H1 (cell line): Measurements from ENCODE around the gene ZNF69. TPM values are rescaled to one million over a fixed set of nuclear protein-coding genes. Genes with fewer than 3 reads are reported as not detected.

Source experiments
- CTCF ChIA-PET: fragments of 300-600 bp; sonication (Branson Sonifier 250); formaldehyde crosslinking; loops from one replicate; lab custom pipeline; 2021; ENCODE audit not compliant: partially characterized antibody; lab: Charles Lee
- POLR2A ChIA-PET: fragments of 300-600 bp; sonication (Branson Sonifier 250); formaldehyde crosslinking; loops from one replicate; lab custom pipeline; 2021; ENCODE audit warnings: inconsistent platforms; ENCODE audit not compliant: partially characterized antibody; lab: Charles Lee
- DNase-seq, 2 experiments: peaks; one replicate each; pipeline versions ENCODE4 v3.0.0 to v3.0.0-alpha.2; 2010 to 2022; ENCODE audit warnings: low spot score in 2 of 2, low read depth in 1 of 2, mixed read lengths in 1 of 2
- FAIRE-seq: peaks from 2 replicates; lab custom pipeline; 2011; peaks lifted over from hg19 to GRCh38; lab: Jason Lieb, UNC
- H2AFZ ChIP-seq: 2 replicates; pipeline ENCODE4 v1.8.1; 2012; ENCODE audit warnings: low read length, inconsistent platforms
- H2AK5ac ChIP-seq: 2 replicates; pipeline ENCODE4 v1.6.1; 2013; ENCODE audit warnings: low read depth, low read length
- H2BK120ac ChIP-seq: replicated peaks from 2 replicates; pipeline ENCODE3; 2013; ENCODE audit warnings: low read depth, low read length, inconsistent platforms
- H2BK12ac ChIP-seq: 2 replicates; pipeline ENCODE4 v1.6.1; 2013; ENCODE audit warnings: low read depth, low read length
- H2BK15ac ChIP-seq: 2 replicates; pipeline ENCODE4 v1.6.1; 2013; ENCODE audit warnings: low read length
- H2BK20ac ChIP-seq: 2 replicates; pipeline ENCODE4 v1.6.1; 2013; ENCODE audit warnings: low read length
- H2BK5ac ChIP-seq: 2 replicates; pipeline ENCODE4 v1.6.1; 2013; ENCODE audit warnings: low read depth, low read length
- H3K14ac ChIP-seq: 2 replicates; pipeline ENCODE4 v1.6.1; 2013; ENCODE audit warnings: inconsistent platforms; ENCODE audit not compliant: insufficient read length
- H3K18ac ChIP-seq: 2 replicates; pipeline ENCODE4 v1.6.1; 2013; ENCODE audit warnings: low read length; ENCODE audit errors: extremely low read depth
- H3K23ac ChIP-seq: 2 replicates; pipeline ENCODE4 v1.6.1; 2013; ENCODE audit warnings: inconsistent platforms; ENCODE audit not compliant: insufficient read length
- H3K23me2 ChIP-seq: 2 replicates; pipeline ENCODE4 v1.6.1; 2013; ENCODE audit warnings: low read depth, low read length
- H3K27ac ChIP-seq: 2 replicates; pipeline ENCODE4 v1.6.1; 2011; ENCODE audit warnings: low read depth, low read length, inconsistent platforms
- H3K27me3 ChIP-seq, 4 experiments: replicated peaks in 1 of 4; 1 replicate in 1 of 4; 2 replicates in 3 of 4; pipeline versions ENCODE4 v1.6.1 to v1.8.1; 2011 to 2013; ENCODE audit warnings: low read length in 3 of 4, mild to moderate bottlenecking in 3 of 4, inconsistent platforms in 2 of 4, mixed read lengths in 2 of 4, moderate library complexity in 1 of 4; ENCODE audit not compliant: control insufficient read depth in 3 of 4, insufficient read depth in 3 of 4; ENCODE audit errors: extremely low read depth in 1 of 4
- H3K36me3 ChIP-seq, 4 experiments: 2 replicates each; pipeline versions ENCODE4 v1.6.1 to v1.8.1; 2011 to 2013; ENCODE audit warnings: mild to moderate bottlenecking in 4 of 4, low read length in 3 of 4, moderate library complexity in 2 of 4, control low read depth in 1 of 4, inconsistent platforms in 1 of 4; ENCODE audit not compliant: insufficient read depth in 4 of 4, control insufficient read depth in 2 of 4
- H3K4ac ChIP-seq: replicated peaks from 2 replicates; pipeline ENCODE3; 2013; ENCODE audit warnings: low read length, low read depth, mixed read lengths, inconsistent platforms; ENCODE audit not compliant: insufficient read length
- H3K4me1 ChIP-seq, 4 experiments: replicated peaks in 1 of 4; 1 replicate in 1 of 4; 2 replicates in 3 of 4; pipeline versions ENCODE4 v1.6.1 to v1.8.1; 2011 to 2013; ENCODE audit warnings: low read length in 3 of 4, inconsistent platforms in 2 of 4, mixed read lengths in 1 of 4; ENCODE audit not compliant: insufficient read depth in 4 of 4, control insufficient read depth in 3 of 4
- H3K4me2 ChIP-seq, 2 experiments: 2 replicates each; pipeline versions ENCODE4 v1.6.1 to v1.8.1; 2011 to 2013; ENCODE audit warnings: low read depth in 2 of 2, low read length in 2 of 2, control low read depth in 1 of 2, inconsistent platforms in 1 of 2, mild to moderate bottlenecking in 1 of 2; ENCODE audit not compliant: insufficient read depth in 1 of 2
- H3K4me3 ChIP-seq, 4 experiments: fragments of 200-600, 300-600 bp in 1 of 4; sonication (generic), shearing (Covaris generic), sonication (Bioruptor Twin) in 1 of 4; 2 replicates each; pipeline versions ENCODE4 v1.5.1 to v1.8.1; 2011 to 2016; ENCODE audit warnings: low read length in 4 of 4, low read depth in 3 of 4, control low read depth in 2 of 4, inconsistent platforms in 2 of 4, mild to moderate bottlenecking in 2 of 4, mixed read lengths in 1 of 4, moderate library complexity in 1 of 4; ENCODE audit not compliant: insufficient read depth in 2 of 4; ENCODE audit errors: extremely low read depth in 1 of 4
- H3K56ac ChIP-seq: replicated peaks from 2 replicates; pipeline ENCODE3; 2013; ENCODE audit warnings: low read depth, mild to moderate bottlenecking, mixed read lengths, low read length, inconsistent platforms; ENCODE audit not compliant: insufficient read length
- H3K79me1 ChIP-seq: 2 replicates; pipeline ENCODE4 v1.6.1; 2013; ENCODE audit warnings: low read depth, low read length, control low read depth
- H3K79me2 ChIP-seq, 2 experiments: 2 replicates each; pipeline versions ENCODE4 v1.6.1 to v1.8.1; 2012 to 2013; ENCODE audit warnings: low read length in 2 of 2, mild to moderate bottlenecking in 2 of 2, inconsistent platforms in 1 of 2; ENCODE audit not compliant: insufficient read depth in 2 of 2, control insufficient read depth in 1 of 2
- H3K9ac ChIP-seq, 4 experiments: replicated peaks in 1 of 4; 1 replicate in 1 of 4; 2 replicates in 3 of 4; pipeline versions ENCODE4 v1.6.1 to v1.8.1; 2011 to 2013; ENCODE audit warnings: low read depth in 3 of 4, low read length in 3 of 4, control low read depth in 2 of 4, mild to moderate bottlenecking in 2 of 4, moderate library complexity in 2 of 4, inconsistent platforms in 1 of 4; ENCODE audit errors: extremely low read depth in 1 of 4
- H3K9me3 ChIP-seq, 2 experiments: 2 replicates each; pipeline versions ENCODE4 v1.6.1 to v1.8.1; 2012 to 2013; ENCODE audit warnings: mild to moderate bottlenecking in 2 of 2, moderate library complexity in 2 of 2, control low read depth in 1 of 2, inconsistent platforms in 1 of 2, low read depth in 1 of 2, low read length in 1 of 2, mixed read lengths in 1 of 2; ENCODE audit not compliant: insufficient read depth in 2 of 2
- H4K20me1 ChIP-seq, 2 experiments: replicated peaks in 1 of 2; 2 replicates each; pipeline versions ENCODE3 to v1.8.1; 2011 to 2013; ENCODE audit warnings: inconsistent platforms in 2 of 2, low read length in 2 of 2, mild to moderate bottlenecking in 1 of 2; ENCODE audit not compliant: insufficient read depth in 2 of 2, control insufficient read depth in 1 of 2
- H4K5ac ChIP-seq: 2 replicates; pipeline ENCODE4 v1.6.1; 2013; ENCODE audit warnings: low read length, low read depth, mixed read lengths, inconsistent platforms; ENCODE audit not compliant: insufficient read length
- H4K8ac ChIP-seq: 2 replicates; pipeline ENCODE4 v1.8.0; 2013; ENCODE audit warnings: mild to moderate bottlenecking, moderate library complexity, low read length, inconsistent platforms; ENCODE audit not compliant: insufficient read depth; ENCODE audit errors: extremely low read depth
- H4K91ac ChIP-seq: replicated peaks from 2 replicates; pipeline ENCODE3; 2013; ENCODE audit warnings: low read length, mixed read lengths, inconsistent platforms; ENCODE audit not compliant: insufficient read length
- BCL11A ChIP-seq, 2 experiments: IDR thresholded peaks; one replicate each; pipeline ENCODE4 v1.6.1; 2011; ENCODE audit warnings: low read depth in 2 of 2, low read length in 2 of 2, mild to moderate bottlenecking in 2 of 2
- CBX5 ChIP-seq: fragments of 300-800, 300-1000 bp; sonication (generic); IDR thresholded peaks from 2 replicates; pipeline ENCODE4 v1.7.1; 2016; ENCODE audit warnings: antibody characterized with exemption, low read length, low read depth
- CEBPB ChIP-seq: IDR thresholded peaks from 2 replicates; pipeline ENCODE4 v1.6.1; 2012; ENCODE audit warnings: low read depth, low read length
- GABPA ChIP-seq: IDR thresholded peaks from 2 replicates; pipeline ENCODE4 v1.6.1; 2011; ENCODE audit warnings: mild to moderate bottlenecking, low read length, moderate library complexity, borderline replicate concordance; ENCODE audit not compliant: insufficient read depth
- NANOG ChIP-seq: IDR thresholded peaks from 2 replicates; pipeline ENCODE4 v1.6.1; 2011; ENCODE audit warnings: low read length, low read depth, mild to moderate bottlenecking, inconsistent platforms; ENCODE audit not compliant: insufficient read depth, poor library complexity, severe bottlenecking
- NRF1 ChIP-seq: IDR thresholded peaks from 2 replicates; pipeline ENCODE4 v1.6.1; 2011; ENCODE audit warnings: mild to moderate bottlenecking, low read depth, low read length, improper control_type of control experiment
- PHF8 ChIP-seq: fragments of 200-600 bp; sonication (generic); conservative IDR thresholded peaks from 2 replicates; pipeline ENCODE4 v1.7.1; 2012; ENCODE audit warnings: low read depth, mild to moderate bottlenecking, inconsistent platforms, low read length, moderate library complexity
- POLR2A ChIP-seq, 2 experiments: IDR thresholded peaks; 1 replicate in 1 of 2; 2 replicates in 1 of 2; pipeline ENCODE4 v1.6.1; 2011; ENCODE audit warnings: low read depth in 2 of 2, low read length in 2 of 2, mild to moderate bottlenecking in 2 of 2; ENCODE audit errors: control extremely low read depth in 1 of 2
- RXRA ChIP-seq: IDR thresholded peaks from 2 replicates; pipeline ENCODE4 v1.6.1; 2011; ENCODE audit warnings: low read depth, mild to moderate bottlenecking, low read length, moderate library complexity; ENCODE audit not compliant: insufficient read depth
- SIX5 ChIP-seq: IDR thresholded peaks from 2 replicates; pipeline ENCODE4 v1.6.1; 2011; ENCODE audit warnings: mild to moderate bottlenecking, low read depth, low read length
- SP4 ChIP-seq: IDR thresholded peaks from 2 replicates; pipeline ENCODE4 v1.6.1; 2012; ENCODE audit warnings: low read length, inconsistent platforms
- SUZ12 ChIP-seq: fragments of 200-600 bp; sonication (generic); IDR thresholded peaks from 2 replicates; pipeline ENCODE4 v1.6.1; 2012; ENCODE audit warnings: mild to moderate bottlenecking, inconsistent platforms, low read length, moderate library complexity, mixed read lengths
- TAF1 ChIP-seq: IDR thresholded peaks from 2 replicates; pipeline ENCODE4 v1.6.1; 2011; ENCODE audit warnings: mild to moderate bottlenecking, low read depth, low read length
- WGBS, 2 experiments: shearing (Covaris generic) in 1 of 2; methylation state at CpG; one replicate each; pipeline versions ENCODE4 v1.1.6 to v1.1.7; 2013 to 2015; ENCODE audit warnings: low lambda C conversion rate in 2 of 2, mixed read lengths in 2 of 2, inconsistent platforms in 1 of 2, low coverage in 1 of 2, missing lambda C conversion rate in 1 of 2; ENCODE audit not compliant: insufficient replicate concordance in 2 of 2, insufficient coverage in 1 of 2, insufficient read length in 1 of 2; ENCODE audit errors: extremely low coverage in 1 of 2, missing lambda C conversion rate in 1 of 2; 5-methylcytosine and 5-hydroxymethylcytosine counted together
- polyA plus RNA-seq, 7 experiments: library from polyadenylated mRNA; depleted of rRNA in 3 of 7; stranded (reverse) in 5 of 7; unstranded in 2 of 7; fragments of >200 nt in 5 of 7; fragments of 200-250 nt in 2 of 7; gene quantifications; 1 replicate in 5 of 7; 2 replicates in 1 of 7; 4 replicates in 1 of 7; pipeline versions ENCODE4 v1.2.1 to v1.2.3, GENCODE V29; 2011 to 2013; ENCODE audit warnings: missing spikeins in 2 of 7, mixed read lengths in 2 of 7
- total RNA-seq: library from RNA; stranded (reverse); fragmentation: NEBNext Ultra II Directional; extraction: Animal tissue kit (Norgen Biotek cat#: 25700); gene quantifications from 2 replicates; pipeline ENCODE4 v1.2.1, GENCODE V29; 2021
- TF ChIP-seq, protein P1 (sequence below): IDR thresholded peaks from 2 replicates; pipeline ENCODE4 v1.6.1; 2012; ENCODE audit warnings: low read length, inconsistent platforms

The ZNF69 gene
- total and polyA plus RNA-seq, 2 of the 8 experiments (the other 6 are each of a cell fraction or from before 2014, with no cell fraction given), result 5.6 to 22.8 TPM

DNA sequence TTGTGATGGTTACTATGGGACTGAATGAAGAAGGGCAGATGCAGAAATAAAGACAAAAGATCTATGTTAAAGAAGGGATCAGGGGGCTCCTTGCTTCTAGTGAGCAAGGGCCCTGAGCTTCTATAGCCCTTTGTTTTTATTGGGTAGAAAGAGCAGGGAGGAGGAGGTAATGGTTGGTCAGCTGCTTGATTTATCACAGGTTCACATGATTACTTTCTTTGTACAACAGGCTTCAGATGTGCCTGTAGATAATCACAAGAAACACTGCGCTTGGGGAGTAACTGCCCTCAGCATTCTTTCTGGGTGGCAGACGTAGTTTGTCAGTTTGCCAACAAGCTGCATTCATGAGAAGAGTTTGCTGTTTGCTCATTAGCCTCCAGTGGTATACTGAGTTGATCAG, 43.9 kb upstream of the ZNF69 start:
- no peak overlapping the region for H2BK12ac ChIP-seq
- H3K23me2 ChIP-seq, result no peaks in the 10 kb centered on the region
- no peak overlapping the region for H3K18ac ChIP-seq
- no peak overlapping the region for H3K27ac ChIP-seq
- WGBS, 2 experiments, result 67% methylated on average over 2 of the region's 2 CpGs; no CpG with 5 or more reads in 1 of the 2 experiments
- H2BK120ac ChIP-seq, result no peak overlapping the region
- no peaks in the 10 kb centered on the region for H3K79me1 ChIP-seq
- ChIA-PET POLR2A (interaction anchor here (0.9 kb wide), 1 partner anchor 43 kb away, joined by 3 read pairs; no protein-coding TSS in a partner anchor), CTCF (interaction anchor here (0.9 kb wide), 1 partner anchor 15 kb away, joined by 5 read pairs; no protein-coding TSS in a partner anchor)
- H3K4me3 ChIP-seq, result no peak overlapping the region
- no peaks in the 10 kb centered on the region for H3K36me3 ChIP-seq
- no peak overlapping the region for H3K4me2 ChIP-seq
- no peak overlapping the region for H2BK5ac ChIP-seq
- H4K8ac ChIP-seq, result no peak overlapping the region
- H2AFZ ChIP-seq, result no peak overlapping the region
- no peak overlapping the region for H3K14ac ChIP-seq
- no peak overlapping the region for H4K91ac ChIP-seq
- no peak overlapping the region for H3K4ac ChIP-seq
- no peak overlapping the region for H4K5ac ChIP-seq
- no peaks in the 10 kb centered on the region for H3K27me3 ChIP-seq
- peaks cover 15 to 51% of the 10 kb centered on the region in 2 experiments; a peak in 3 of 4 replicates for H3K9me3 ChIP-seq
- no peak overlapping the region for H3K9ac ChIP-seq
- H4K20me1 ChIP-seq, result no peaks in the 10 kb centered on the region
- H2BK15ac ChIP-seq, result no peak overlapping the region
- H3K23ac ChIP-seq, result no peak overlapping the region
- no peak for DNase-seq
- no peaks in the 10 kb centered on the region for H3K4me1 ChIP-seq
- no peak overlapping the region for H3K56ac ChIP-seq
- no peak overlapping the region for H2BK20ac ChIP-seq
- no peaks in the 10 kb centered on the region for H3K79me2 ChIP-seq
- no peak for FAIRE-seq
- no peak overlapping the region for H2AK5ac ChIP-seq
- TF ChIP-seq NANOG, result no peak
- no peak for TF ChIP-seq RXRA
- no peak for TF ChIP-seq GABPA
- TF ChIP-seq CBX5, result no peak
- no peak for TF ChIP-seq POLR2A (IDR thresholded peaks at IDR 0.05; ENCODE audit: control extremely low read depth in 1 of 2, low read depth in 2 of 2, low read length in 2 of 2)
- no peak for TF ChIP-seq SUZ12
- TF ChIP-seq BCL11A (IDR thresholded peaks at IDR 0.05; ENCODE audit: low read depth in 2 of 2, low read length in 2 of 2), result no peak
- TF ChIP-seq, protein P1, sequence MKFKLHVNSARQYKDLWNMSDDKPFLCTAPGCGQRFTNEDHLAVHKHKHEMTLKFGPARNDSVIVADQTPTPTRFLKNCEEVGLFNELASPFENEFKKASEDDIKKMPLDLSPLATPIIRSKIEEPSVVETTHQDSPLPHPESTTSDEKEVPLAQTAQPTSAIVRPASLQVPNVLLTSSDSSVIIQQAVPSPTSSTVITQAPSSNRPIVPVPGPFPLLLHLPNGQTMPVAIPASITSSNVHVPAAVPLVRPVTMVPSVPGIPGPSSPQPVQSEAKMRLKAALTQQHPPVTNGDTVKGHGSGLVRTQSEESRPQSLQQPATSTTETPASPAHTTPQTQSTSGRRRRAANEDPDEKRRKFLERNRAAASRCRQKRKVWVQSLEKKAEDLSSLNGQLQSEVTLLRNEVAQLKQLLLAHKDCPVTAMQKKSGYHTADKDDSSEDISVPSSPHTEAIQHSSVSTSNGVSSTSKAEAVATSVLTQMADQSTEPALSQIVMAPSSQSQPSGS, result no peak
- TF ChIP-seq TAF1, result no peak
- no peak for TF ChIP-seq SP4
- TF ChIP-seq PHF8, result no peak
- TF ChIP-seq SIX5, result no peak
- no peak for TF ChIP-seq CEBPB
- TF ChIP-seq NRF1, result no peak
